SU-DHL-6 (cell line): ENCODE results near the gene FITM2.

Source experiments
- EZH2phosphoT487 ChIP-seq: fragments of 200-600 bp; sonication (generic), shearing (Covaris generic); conservative IDR thresholded peaks from 2 replicates; pipeline ENCODE4 v1.6.1; 2018; ENCODE audit warnings: mild to moderate bottlenecking, antibody characterized with exemption, low read length, moderate library complexity, mixed read lengths
- TF ChIP-seq, protein P1 (sequence below): fragments of 200-600 bp; sonication (generic); IDR thresholded peaks from one replicate; pipeline ENCODE4 v1.5.1; 2017; ENCODE audit warnings: antibody characterized with exemption, mild to moderate bottlenecking, low read length, moderate library complexity; ENCODE audit not compliant: insufficient read depth, poor library complexity, severe bottlenecking

DNA sequence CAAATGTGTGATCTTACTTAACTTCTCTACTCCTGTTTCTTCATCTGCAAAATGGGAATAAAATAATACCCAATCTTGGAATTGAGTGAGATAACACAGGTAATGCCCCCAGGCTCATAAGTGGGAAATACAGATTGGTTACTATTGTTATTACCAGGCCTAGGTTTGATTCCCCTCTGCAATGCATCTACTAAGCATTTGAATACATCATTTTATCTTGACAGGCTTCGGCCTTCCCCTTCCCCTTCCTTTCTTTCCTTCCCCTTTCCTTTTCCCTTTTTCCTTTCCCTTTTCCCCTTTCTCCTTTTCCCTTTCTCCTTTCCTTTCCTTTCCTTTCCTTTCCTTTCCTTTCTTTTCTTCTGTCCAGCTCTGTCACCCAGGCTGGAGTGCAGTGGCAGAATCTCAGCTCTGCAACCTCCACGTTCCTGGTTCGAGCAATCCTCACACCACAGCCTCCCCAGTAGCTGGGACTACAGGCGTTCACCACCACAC, 37.2 kb upstream of the FITM2 start:
- TF ChIP-seq, protein P1, sequence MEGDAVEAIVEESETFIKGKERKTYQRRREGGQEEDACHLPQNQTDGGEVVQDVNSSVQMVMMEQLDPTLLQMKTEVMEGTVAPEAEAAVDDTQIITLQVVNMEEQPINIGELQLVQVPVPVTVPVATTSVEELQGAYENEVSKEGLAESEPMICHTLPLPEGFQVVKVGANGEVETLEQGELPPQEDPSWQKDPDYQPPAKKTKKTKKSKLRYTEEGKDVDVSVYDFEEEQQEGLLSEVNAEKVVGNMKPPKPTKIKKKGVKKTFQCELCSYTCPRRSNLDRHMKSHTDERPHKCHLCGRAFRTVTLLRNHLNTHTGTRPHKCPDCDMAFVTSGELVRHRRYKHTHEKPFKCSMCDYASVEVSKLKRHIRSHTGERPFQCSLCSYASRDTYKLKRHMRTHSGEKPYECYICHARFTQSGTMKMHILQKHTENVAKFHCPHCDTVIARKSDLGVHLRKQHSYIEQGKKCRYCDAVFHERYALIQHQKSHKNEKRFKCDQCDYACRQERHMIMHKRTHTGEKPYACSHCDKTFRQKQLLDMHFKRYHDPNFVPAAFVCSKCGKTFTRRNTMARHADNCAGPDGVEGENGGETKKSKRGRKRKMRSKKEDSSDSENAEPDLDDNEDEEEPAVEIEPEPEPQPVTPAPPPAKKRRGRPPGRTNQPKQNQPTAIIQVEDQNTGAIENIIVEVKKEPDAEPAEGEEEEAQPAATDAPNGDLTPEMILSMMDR, result no peak
- TF ChIP-seq EZH2phosphoT487, result no peak
